SH-SY5Y (cell line): ENCODE data around the gene DDTL.

ENCODE experiments used
- GATA2 ChIP-seq: IDR thresholded peaks from 2 replicates; pipeline ENCODE4 v1.6.1; 2011; ENCODE audit warnings: mild to moderate bottlenecking, low read depth, low read length
- GATA3 ChIP-seq: IDR thresholded peaks from 2 replicates; pipeline ENCODE4 v1.6.1; 2011; ENCODE audit warnings: low read depth, mild to moderate bottlenecking, low read length, moderate library complexity

DNA sequence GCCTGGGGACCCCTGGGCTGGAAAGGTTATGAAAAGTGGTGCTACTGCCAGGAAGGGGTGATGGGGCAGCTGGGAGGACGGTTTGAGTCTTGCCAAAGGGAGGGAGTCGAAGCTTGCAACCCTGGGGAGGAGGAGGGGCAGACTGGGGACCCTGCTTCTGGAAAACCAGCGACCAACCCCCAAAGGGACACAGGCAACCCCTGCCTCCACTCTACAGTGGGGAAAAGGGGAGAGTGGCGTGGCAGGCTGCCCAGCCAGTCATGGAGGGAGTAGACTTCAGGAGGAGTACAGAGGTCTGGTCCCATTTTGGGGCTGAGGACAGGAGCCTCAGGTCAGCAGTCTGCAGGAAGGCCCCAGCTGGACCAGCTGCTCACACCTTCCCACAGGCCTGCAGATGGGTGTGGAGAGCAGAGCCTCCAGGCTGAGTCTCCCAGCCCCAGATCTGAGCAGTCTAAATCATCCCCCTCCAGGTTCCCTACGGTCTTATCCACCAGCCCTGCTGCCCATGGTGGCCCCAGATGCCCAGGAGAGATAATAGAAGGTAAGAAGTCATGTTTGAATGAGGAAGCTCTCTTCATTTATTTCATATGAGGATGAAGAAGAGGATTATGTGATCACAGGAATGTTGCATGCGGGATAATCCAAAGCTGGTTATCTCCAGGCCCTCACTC is 4.3 kb downstream of the DDTL start:
- TF ChIP-seq GATA3 (no peak), GATA2 (no peak)
